Stimulated activated effector memory CD8-positive, alpha-beta T cell treated with anti-CD3 and anti-CD28 coated beads, Interleukin-12 subunit alpha, Interleukin-12 subunit beta, amount 100 ng/mL, for 72 hours (primary cell): ENCODE data around the gene CALCB.

Source experiments
- ATAC-seq: fragments of 150-1000 bp; cut with Tn5 transposase; 2 replicates; pipeline ENCODE4 v1.10.0; 2021
- DNase-seq, 2 donors: peaks; one replicate each; pipeline ENCODE4 v3.0.0; 2021 to 2022; ENCODE audit warnings: low spot score in 2 of 2
- H3K27ac Mint-ChIP-seq: one replicate; pipeline ENCODE4 v1.8.0; 2022; ENCODE audit warnings: mild to moderate bottlenecking, mixed read lengths
- H3K36me3 Mint-ChIP-seq: one replicate; pipeline ENCODE4 v1.8.0; 2022; ENCODE audit warnings: mild to moderate bottlenecking, mixed read lengths
- H3K4me1 Mint-ChIP-seq: one replicate; pipeline ENCODE4 v1.8.0; 2022; ENCODE audit warnings: mixed read lengths
- H3K4me3 Mint-ChIP-seq: one replicate; pipeline ENCODE4 v1.8.0; 2022; ENCODE audit warnings: mild to moderate bottlenecking, mixed read lengths
- H3K9me3 Mint-ChIP-seq: one replicate; pipeline ENCODE4 v1.8.0; 2022; ENCODE audit warnings: mixed read lengths

Gene CALCB

GRCh38 chr11:15104166-15104565, 30.8 kb downstream of the CALCB start:
- no peaks in the 10 kb centered on the region for H3K4me1 Mint-ChIP-seq
- H3K4me3 Mint-ChIP-seq = no peak overlapping the region
- ATAC-seq (no peak), DNase-seq (no peak)
- no peaks in the 10 kb centered on the region for H3K36me3 Mint-ChIP-seq
- no peaks in the 10 kb centered on the region for H3K9me3 Mint-ChIP-seq
- H3K27ac Mint-ChIP-seq = no peak overlapping the region

DNA sequence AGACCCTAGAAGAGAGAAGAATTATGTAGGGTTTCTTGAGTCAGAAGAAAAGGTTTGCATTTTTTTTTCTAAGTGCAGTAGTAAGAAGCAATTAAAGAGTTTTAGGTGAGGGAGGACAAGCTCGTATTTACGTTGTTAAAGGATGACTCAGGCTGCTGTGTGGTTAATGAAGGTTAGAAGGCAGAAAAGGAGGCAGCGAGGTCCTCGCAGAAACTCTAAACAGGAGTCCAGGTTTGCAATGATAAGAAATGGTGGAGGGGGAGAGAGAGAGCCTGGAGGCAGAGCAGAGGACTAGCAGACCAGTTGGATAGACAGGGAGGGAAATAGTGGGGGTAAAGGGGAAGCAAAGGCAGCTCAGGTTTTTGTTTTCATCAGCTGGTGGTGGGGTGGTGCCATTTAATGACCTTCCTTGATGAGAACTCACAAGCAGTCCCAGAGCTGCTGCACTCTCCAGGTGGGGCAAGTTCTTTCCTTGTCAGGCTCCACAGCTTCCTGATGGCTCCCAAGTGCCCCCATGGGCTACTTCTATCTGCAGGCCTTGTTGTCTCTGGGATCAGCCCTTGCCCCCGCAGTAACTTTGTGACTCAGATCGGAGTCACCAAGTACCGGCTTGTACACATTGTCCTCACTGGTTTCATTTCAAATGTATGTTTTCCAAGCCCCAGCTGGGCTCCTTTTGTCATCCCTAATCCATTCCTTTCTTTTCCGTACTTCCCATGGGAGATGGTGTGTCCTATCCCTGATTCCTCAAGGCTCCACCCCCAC, 33.0 kb downstream of the CALCB start:
- ATAC-seq (no peak), DNase-seq (no peak)
- Mint-ChIP-seq H3K4me1 (no peaks in the 10 kb centered on the region), H3K4me3 (no peak overlapping the region), H3K9me3 (no peaks in the 10 kb centered on the region), H3K27ac (no peak overlapping the region), H3K36me3 (no peaks in the 10 kb centered on the region)

DNA sequence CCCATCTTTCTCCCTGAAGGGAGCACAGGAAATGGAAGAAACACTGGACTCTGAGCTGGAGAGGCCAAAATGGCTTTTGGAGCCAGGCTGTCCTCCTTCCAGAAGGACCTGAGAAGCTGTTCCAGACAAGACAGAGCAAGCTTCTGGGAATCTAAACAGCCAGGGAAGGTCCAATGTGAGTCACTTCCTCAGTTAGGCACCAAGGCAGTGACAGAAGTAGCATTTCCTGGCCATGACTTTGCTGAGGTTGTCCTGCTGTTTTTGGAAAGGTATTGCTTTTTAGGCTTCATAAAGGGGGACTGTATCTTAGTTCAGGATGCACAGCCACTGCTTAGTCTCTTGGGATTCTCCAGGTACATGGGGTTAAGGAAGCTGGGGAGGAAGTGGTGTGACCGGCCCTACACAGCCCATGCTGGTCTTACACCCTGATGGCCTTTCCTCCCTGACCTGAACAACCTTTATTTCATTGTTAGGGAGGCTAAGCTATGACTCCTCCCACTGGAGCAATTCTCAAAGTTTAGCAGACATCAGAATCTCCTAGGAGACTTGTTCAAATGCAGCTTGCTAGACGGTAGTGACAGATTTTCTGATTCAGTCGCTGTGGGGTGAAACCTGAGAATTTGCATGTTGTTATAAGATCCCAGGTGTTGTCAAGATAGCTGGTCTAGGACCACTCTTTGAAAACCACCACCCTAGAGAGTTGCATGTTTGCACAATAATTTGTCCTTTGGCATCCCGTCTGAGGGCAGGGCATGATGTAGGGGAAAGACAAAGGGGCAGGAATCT, 34.5 kb downstream of the CALCB start:
- DNase-seq = no peak
- no peaks in the 10 kb centered on the region for H3K4me1 Mint-ChIP-seq
- ATAC-seq = no peak
- H3K4me3 Mint-ChIP-seq = no peak overlapping the region
- no peaks in the 10 kb centered on the region for H3K9me3 Mint-ChIP-seq
- no peaks in the 10 kb centered on the region for H3K36me3 Mint-ChIP-seq
- no peak overlapping the region for H3K27ac Mint-ChIP-seq

DNA sequence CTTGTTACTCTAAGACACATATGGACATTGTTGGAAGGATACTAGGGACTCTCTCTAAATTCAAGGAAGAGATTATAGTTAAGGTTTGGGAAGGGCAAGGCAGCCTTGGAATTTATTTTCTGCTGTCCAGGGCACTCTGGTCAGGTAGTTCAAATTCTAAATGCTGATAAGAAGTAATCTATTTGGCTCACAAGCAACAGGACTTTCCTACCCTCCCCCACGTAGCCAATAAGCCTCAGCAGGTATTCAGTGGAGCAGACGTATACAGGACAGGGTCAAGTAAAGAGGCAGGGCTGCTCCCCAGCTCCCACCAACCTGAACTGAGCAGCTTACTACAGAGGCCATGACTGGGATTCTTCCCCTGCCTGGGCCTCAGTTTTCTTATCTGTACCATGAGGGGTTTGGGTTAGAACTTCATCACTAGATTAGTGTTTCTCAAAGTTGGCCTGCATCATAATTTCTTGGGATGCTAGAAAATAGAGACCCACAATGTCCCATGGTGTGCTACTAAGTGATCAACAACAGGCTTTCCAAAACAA, 35.3 kb downstream of the CALCB start:
- H3K27ac Mint-ChIP-seq = no peak overlapping the region
- H3K36me3 Mint-ChIP-seq = no peaks in the 10 kb centered on the region
- DNase-seq (no peak), ATAC-seq (no peak)
- H3K4me3 Mint-ChIP-seq = no peak overlapping the region
- H3K4me1 Mint-ChIP-seq = peaks cover 6% of the 10 kb centered on the region
- H3K9me3 Mint-ChIP-seq = no peaks in the 10 kb centered on the region

DNA sequence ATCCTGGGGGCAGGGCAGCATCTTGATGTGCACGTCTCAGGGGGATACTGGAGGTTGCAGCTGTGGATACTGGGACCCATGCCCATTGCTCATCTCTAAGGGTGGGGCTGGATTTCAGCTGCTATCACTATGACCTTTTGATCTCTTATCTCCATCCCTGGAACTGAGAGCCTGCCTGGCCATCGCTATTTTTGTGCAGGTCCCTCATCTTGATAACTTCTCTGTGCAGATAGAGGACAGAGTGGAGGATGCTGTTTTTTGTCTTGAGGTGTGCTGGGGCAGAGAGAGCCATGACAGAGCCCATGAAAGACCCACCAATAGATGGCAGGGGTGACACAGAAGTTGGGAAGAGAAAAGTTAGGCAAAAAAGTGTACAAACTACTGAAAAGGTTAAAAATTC, 36.2 kb downstream of the CALCB start:
- Mint-ChIP-seq H3K36me3 (no peaks in the 10 kb centered on the region), H3K9me3 (no peaks in the 10 kb centered on the region), H3K4me3 (no peak overlapping the region), H3K27ac (no peak overlapping the region), H3K4me1 (peaks cover 10% of the 10 kb centered on the region)
- ATAC-seq (no peak), DNase-seq (no peak)

GRCh38 chr11:15111215-15111614, 37.8 kb downstream of the CALCB start:
- Mint-ChIP-seq H3K4me1 (peaks cover 17% of the 10 kb centered on the region), H3K27ac (no peak overlapping the region), H3K9me3 (no peaks in the 10 kb centered on the region), H3K4me3 (no peak overlapping the region), H3K36me3 (no peaks in the 10 kb centered on the region)
- DNase-seq = no peak
- no peak for ATAC-seq

- ATAC-seq = no peak
- Mint-ChIP-seq H3K36me3 (no peaks in the 10 kb centered on the region), H3K27ac (no peak overlapping the region), H3K4me3 (no peak overlapping the region), H3K9me3 (no peaks in the 10 kb centered on the region), H3K4me1 (peaks cover 17% of the 10 kb centered on the region)
- no peak for DNase-seq
Observed at GRCh38 chr11:15112131-15112541, 38.7 kb downstream of the CALCB start.

DNA sequence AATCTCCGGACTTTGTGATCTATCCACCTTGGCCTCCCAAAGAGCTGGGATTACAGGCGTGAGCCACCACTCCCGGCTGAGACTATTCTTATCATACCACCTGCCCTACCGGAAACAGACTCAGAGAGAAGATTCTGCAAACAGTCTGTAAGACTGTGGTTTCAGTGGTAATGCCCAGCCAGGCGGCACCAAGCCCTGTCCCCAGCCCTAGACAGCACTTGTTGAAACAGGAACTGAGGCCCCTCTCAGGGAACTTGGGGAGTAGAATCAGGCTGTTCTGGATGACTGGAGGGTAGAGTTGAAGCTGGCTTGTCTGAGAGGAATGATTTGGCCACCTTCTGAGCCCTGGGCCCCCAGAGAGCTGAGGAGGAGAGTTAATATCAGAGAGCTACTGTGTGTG, 40.0 kb downstream of the CALCB start:
- Mint-ChIP-seq H3K36me3 (no peaks in the 10 kb centered on the region), H3K9me3 (no peaks in the 10 kb centered on the region), H3K4me1 (peaks cover 17% of the 10 kb centered on the region), H3K27ac (peak overlapping the region; percentile 1), H3K4me3 (no peak overlapping the region)
- ATAC-seq (peak; percentile 69), DNase-seq (no peak)

GRCh38 chr11:15114501-15115475, 41.4 kb downstream of the CALCB start, which contains the start of gene INSC:
Gene INSC (plus strand): TSS chr11:15114923. CDS start chr11:15149175, 34,252 bp downstream.
- no peaks in the 10 kb centered on the region for H3K36me3 Mint-ChIP-seq
- H3K9me3 Mint-ChIP-seq = no peaks in the 10 kb centered on the region
- ATAC-seq (no peak), DNase-seq (no peak)
- peaks cover 17% of the 10 kb centered on the region for H3K4me1 Mint-ChIP-seq
- peak within 1 kb of the TSS; percentile 1 for H3K27ac Mint-ChIP-seq
- no peak within 1 kb of the TSS for H3K4me3 Mint-ChIP-seq

GRCh38 chr11:15115686-15116085, 42.3 kb downstream of the CALCB start:
- H3K4me3 Mint-ChIP-seq = no peak overlapping the region
- no peaks in the 10 kb centered on the region for H3K36me3 Mint-ChIP-seq
- no peak for DNase-seq
- no peak for ATAC-seq
- H3K27ac Mint-ChIP-seq = no peak overlapping the region
- no peaks in the 10 kb centered on the region for H3K9me3 Mint-ChIP-seq
- H3K4me1 Mint-ChIP-seq = peaks cover 17% of the 10 kb centered on the region

- Mint-ChIP-seq H3K27ac (no peak overlapping the region), H3K4me3 (no peak overlapping the region), H3K9me3 (no peaks in the 10 kb centered on the region), H3K36me3 (no peaks in the 10 kb centered on the region), H3K4me1 (peaks cover 17% of the 10 kb centered on the region)
- ATAC-seq (no peak), DNase-seq (no peak)
Observed at GRCh38 chr11:15117751-15118150, 44.4 kb downstream of the CALCB start.

- Mint-ChIP-seq H3K27ac (no peak overlapping the region), H3K9me3 (no peaks in the 10 kb centered on the region), H3K4me3 (no peak overlapping the region), H3K4me1 (peaks cover 13% of the 10 kb centered on the region), H3K36me3 (no peaks in the 10 kb centered on the region)
- DNase-seq (no peak), ATAC-seq (peak; percentile 85)
Observed at GRCh38 chr11:15118431-15118830, 45.0 kb downstream of the CALCB start.

GRCh38 chr11:15119352-15119751, 46.0 kb downstream of the CALCB start:
- ATAC-seq = peak; percentile 15

GRCh38 chr11:15119826-15120225, 46.4 kb downstream of the CALCB start:
- Mint-ChIP-seq H3K36me3 (no peaks in the 10 kb centered on the region), H3K27ac (no peak overlapping the region)

More at GRCh38 chr11:15119352-15119751, 46.0 kb downstream of the CALCB start:
- peaks cover 6% of the 10 kb centered on the region for H3K4me1 Mint-ChIP-seq
- H3K36me3 Mint-ChIP-seq = no peaks in the 10 kb centered on the region
- no peak overlapping the region for H3K27ac Mint-ChIP-seq
- no peak overlapping the region for H3K4me3 Mint-ChIP-seq
- DNase-seq = no peak
- no peaks in the 10 kb centered on the region for H3K9me3 Mint-ChIP-seq

DNA sequence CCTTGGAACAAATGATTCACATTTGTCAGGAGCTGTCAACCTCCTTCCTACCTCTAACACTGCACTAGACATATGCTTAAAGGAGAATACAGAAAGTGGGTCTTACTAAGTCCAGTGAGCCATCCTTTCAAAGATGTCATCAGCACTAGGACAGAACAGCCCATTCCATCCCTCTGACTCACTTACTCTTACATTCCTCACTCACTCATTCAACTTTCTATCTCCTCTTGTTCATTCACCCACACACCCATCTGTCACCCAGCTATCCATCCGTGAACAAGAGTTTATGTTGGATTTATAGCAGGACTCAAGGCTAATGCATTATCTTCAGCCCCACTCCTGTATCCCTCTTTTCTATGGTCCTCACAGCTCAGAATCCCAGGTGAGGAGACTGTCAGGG, 50.5 kb downstream of the CALCB start:
- no peaks in the 10 kb centered on the region for H3K9me3 Mint-ChIP-seq
- no peak overlapping the region for H3K4me3 Mint-ChIP-seq
- DNase-seq = no peak
- no peak for ATAC-seq
- H3K4me1 Mint-ChIP-seq = no peaks in the 10 kb centered on the region
- no peak overlapping the region for H3K27ac Mint-ChIP-seq
- H3K36me3 Mint-ChIP-seq = no peaks in the 10 kb centered on the region

More at GRCh38 chr11:15119826-15120225, 46.4 kb downstream of the CALCB start:
- Mint-ChIP-seq H3K4me1 (peaks cover 4% of the 10 kb centered on the region), H3K9me3 (no peaks in the 10 kb centered on the region), H3K4me3 (no peak overlapping the region)
- DNase-seq (no peak), ATAC-seq (no peak)
